SH-SY5Y (cell line): ENCODE results near the gene TBRG4.

Experiments
- GATA2 ChIP-seq: IDR thresholded peaks from 2 replicates; pipeline ENCODE4 v1.6.1; 2011; ENCODE audit warnings: mild to moderate bottlenecking, low read depth, low read length
- GATA3 ChIP-seq: IDR thresholded peaks from 2 replicates; pipeline ENCODE4 v1.6.1; 2011; ENCODE audit warnings: low read depth, mild to moderate bottlenecking, low read length, moderate library complexity

- no peak for TF ChIP-seq GATA2
- TF ChIP-seq GATA3, result no peak
Observed at GRCh38 chr7:45061352-45061751, 50.1 kb downstream of the TBRG4 start.
